Measurements from ENCODE around the gene CLEC16A.

The CLEC16A gene

DNA sequence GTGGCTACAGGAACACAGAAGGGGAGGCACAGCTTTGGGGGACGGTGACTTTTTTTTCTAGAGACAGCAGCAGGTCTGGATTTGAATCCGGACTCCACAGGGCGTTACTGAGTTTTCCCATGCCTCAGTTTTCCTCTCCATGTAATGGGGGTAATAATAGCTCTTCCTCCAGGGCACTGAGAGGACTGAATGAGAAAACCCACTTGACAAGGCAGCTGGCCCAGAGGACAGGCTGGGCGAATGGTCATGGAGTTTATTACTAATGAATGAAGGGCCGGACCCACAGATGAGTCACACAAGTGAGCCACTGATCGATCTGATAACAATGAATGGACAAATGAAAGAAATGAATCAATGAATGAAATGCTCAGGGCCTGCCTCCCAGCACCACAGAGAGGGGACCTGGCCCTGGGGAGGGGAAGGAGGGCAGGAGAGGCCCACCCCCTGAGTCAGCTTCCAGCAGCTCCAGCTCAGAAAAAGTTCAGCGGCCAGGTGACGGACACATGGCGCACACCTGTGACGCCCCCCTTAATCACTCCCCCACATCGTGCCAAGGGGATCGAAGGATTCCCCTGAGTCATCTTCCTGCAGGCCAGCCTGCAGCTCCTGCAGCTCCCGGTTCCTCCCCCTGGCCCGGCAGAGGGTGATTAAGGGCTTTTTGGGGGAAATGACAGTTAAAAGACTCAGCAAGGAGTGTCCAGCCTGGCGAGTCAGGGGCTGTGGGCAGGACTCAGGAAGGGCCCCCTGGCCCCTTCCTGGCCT, 257.3 kb downstream of the CLEC16A start:
- H3K9me3 ChIP-seq: no peaks in the 10 kb centered on the region
- H3K27me3 ChIP-seq: no peaks in the 10 kb centered on the region
- intact Hi-C loops (cut with DNase I; ENCODE audit: low total_unique reads): no loop called here
- no peak for TF ChIP-seq CTCF (IDR thresholded peaks at IDR 0.05)
- no peak overlapping the region for H3K27ac ChIP-seq
- DNase-seq: no peak
- H3K4me1 ChIP-seq: no peaks in the 10 kb centered on the region
- H3K36me3 ChIP-seq: no peaks in the 10 kb centered on the region
- H3K4me3 ChIP-seq: no peak overlapping the region

GRCh38 chr16:11202260-11203091, 258.1 kb downstream of the CLEC16A start:
- Histone ChIP-seq H3K4me1 (no peaks in the 10 kb centered on the region), H3K27ac (no peak overlapping the region)
- DNase-seq: no peak

DNA sequence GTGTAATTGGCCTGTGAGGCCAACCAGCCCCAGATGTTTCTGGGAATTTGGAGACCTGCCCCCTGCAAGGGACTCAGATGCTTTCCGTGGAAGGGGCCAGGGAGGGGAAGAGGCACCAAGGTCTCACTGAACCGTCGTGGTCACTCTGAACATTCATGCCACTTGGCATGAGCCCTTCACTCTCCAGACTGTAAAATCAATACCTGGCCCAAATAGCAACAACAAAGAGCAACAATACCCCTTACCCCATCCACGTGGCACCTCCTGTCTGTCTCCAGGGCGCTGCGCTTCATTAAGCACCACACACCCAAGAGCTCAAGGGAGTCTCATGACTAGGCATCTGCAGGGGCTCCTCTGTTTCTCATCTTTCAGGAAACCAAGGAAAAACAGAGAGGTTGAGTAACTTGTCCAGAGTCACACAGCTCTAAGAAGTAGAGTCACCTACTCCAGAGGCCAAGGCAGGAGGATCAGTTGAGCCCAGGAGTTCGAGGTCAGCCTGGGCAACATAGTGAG, 258.8 kb downstream of the CLEC16A start:
- Histone ChIP-seq H3K4me3 (no peak overlapping the region), H3K27ac (no peak overlapping the region), H3K36me3 (no peaks in the 10 kb centered on the region), H3K4me1 (no peaks in the 10 kb centered on the region), H3K9me3 (peaks cover 0 to 5% (median 0%) of the 10 kb centered on the region in 3 donors), H3K27me3 (peaks cover 0 to 5% of the 10 kb centered on the region in 2 donors)
- no peak for DNase-seq
- intact Hi-C loops (cut with DNase I; ENCODE audit: low total_unique reads): no loop called here
- no peak for TF ChIP-seq CTCF (IDR thresholded peaks at IDR 0.05)

More at GRCh38 chr16:11202260-11203091, 258.1 kb downstream of the CLEC16A start:
- H3K27me3 ChIP-seq: peaks cover 0 to under 1% of the 10 kb centered on the region in 2 donors
- H3K4me3 ChIP-seq: no peak overlapping the region
- intact Hi-C loops (cut with DNase I; ENCODE audit: low total_unique reads): no loop called here
- no peaks in the 10 kb centered on the region for H3K36me3 ChIP-seq
- peaks cover 0 to 2% (median 0%) of the 10 kb centered on the region in 3 donors for H3K9me3 ChIP-seq
- TF ChIP-seq CTCF (IDR thresholded peaks at IDR 0.05): no peak

DNA sequence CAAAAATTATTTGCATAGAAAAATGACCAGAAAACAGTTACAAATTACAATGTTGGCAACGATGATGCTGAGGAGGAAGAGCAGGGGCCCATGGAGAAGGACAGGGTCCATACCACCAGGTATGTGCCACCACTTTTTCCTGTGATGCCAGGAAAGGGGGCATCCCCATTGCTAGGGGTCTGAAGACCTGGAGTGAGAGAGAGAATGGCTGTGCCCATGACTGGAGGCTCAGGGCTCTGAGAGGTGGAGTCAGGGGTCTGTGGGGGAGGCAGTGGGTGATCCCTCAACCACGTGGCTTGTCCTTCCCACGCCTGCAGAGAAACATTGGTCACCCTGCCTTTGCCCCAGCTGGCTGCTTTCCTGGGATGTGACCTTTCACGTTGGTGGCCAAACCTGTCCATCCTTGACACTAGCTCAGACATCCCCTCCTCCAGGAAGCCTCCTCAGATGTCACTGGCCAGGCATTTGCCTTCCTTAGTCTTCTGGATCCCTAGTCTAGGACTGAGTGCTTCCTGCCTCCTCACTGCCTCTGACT, 260.2 kb downstream of the CLEC16A start:
- H3K4me3 ChIP-seq: no peak overlapping the region
- no peak for DNase-seq
- no peaks in the 10 kb centered on the region for H3K4me1 ChIP-seq
- intact Hi-C loops (cut with DNase I; ENCODE audit: low total_unique reads): no loop called here
- no peaks in the 10 kb centered on the region for H3K36me3 ChIP-seq
- H3K27ac ChIP-seq: no peak overlapping the region
- H3K27me3 ChIP-seq: peaks cover 0 to 7% of the 10 kb centered on the region in 2 donors
- TF ChIP-seq CTCF (IDR thresholded peaks at IDR 0.05): no peak
- H3K9me3 ChIP-seq: peaks cover 0 to 5% (median 0%) of the 10 kb centered on the region in 3 donors

GRCh38 chr16:11205065-11205699, 260.8 kb downstream of the CLEC16A start:
- H3K27me3 ChIP-seq: peaks cover 0 to 7% of the 10 kb centered on the region in 2 donors
- intact Hi-C loops (cut with DNase I; ENCODE audit: low total_unique reads): no loop called here
- no peak for DNase-seq
- peaks cover 0 to 5% (median 0%) of the 10 kb centered on the region in 3 donors for H3K9me3 ChIP-seq
- H3K4me1 ChIP-seq: no peaks in the 10 kb centered on the region
- H3K36me3 ChIP-seq: no peaks in the 10 kb centered on the region
- no peak for TF ChIP-seq CTCF (IDR thresholded peaks at IDR 0.05)
- H3K27ac ChIP-seq: no peak overlapping the region
- H3K4me3 ChIP-seq: no peak overlapping the region

All from tibial artery (tissue), 4 donors.